Sigmoid colon (tissue), 4 donors: Measurements from ENCODE around the gene IL16.

Experiments used
- CTCF ChIP-seq, 4 experiments: fragments of 450-650 bp in 3 of 4; fragments of 200-600 bp in 1 of 4; IDR thresholded peaks; one replicate each; pipeline ENCODE4 v1.5.1; 2016 to 2019; ENCODE audit warnings: antibody characterized with exemption in 4 of 4, mild to moderate bottlenecking in 3 of 4, moderate library complexity in 2 of 4
- EP300 ChIP-seq, 4 donors: sonication (generic); formaldehyde crosslinking; IDR thresholded peaks; one replicate each; pipeline ENCODE4 v1.6.1; 2017; ENCODE audit warnings: antibody characterized with exemption in 4 of 4
- POLR2A ChIP-seq, 2 donors: fragments of 450-650 bp; IDR thresholded peaks; one replicate each; pipeline ENCODE4 v1.6.1; 2016; ENCODE audit warnings: antibody characterized with exemption in 2 of 2, mild to moderate bottlenecking in 2 of 2, moderate library complexity in 2 of 2
- POLR2AphosphoS5 ChIP-seq, 4 donors: sonication (generic); formaldehyde crosslinking; IDR thresholded peaks; one replicate each; pipeline ENCODE4 v1.6.1; 2017; ENCODE audit warnings: antibody characterized with exemption in 4 of 4

GRCh38 chr15:81316267-81316666 lies 119.6 kb downstream of the IL16 start:
- TF ChIP-seq CTCF (IDR thresholded peaks at IDR 0.05) (no peak), POLR2AphosphoS5 (IDR thresholded peaks at IDR 0.05) (no peak), POLR2A (IDR thresholded peaks at IDR 0.05) (no peak), EP300 (IDR thresholded peaks at IDR 0.05) (no peak)
